NT2/D1 (cell line): ENCODE data around the gene PPP4R2.
"Not testable (repeated sequence)": the region's sequence is repeated elsewhere in the genome, so short reads cannot be mapped to it uniquely, and the experiment has no call there.

Experiments used
- DNase-seq: peaks from one replicate; pipeline ENCODE4 v3.0.0-alpha.2; 2011; ENCODE audit warnings: low read depth, low spot score
- H3K27me3 ChIP-seq: 2 replicates; pipeline ENCODE4 v1.6.0; 2011; ENCODE audit warnings: mild to moderate bottlenecking; ENCODE audit not compliant: insufficient read length, insufficient read depth
- H3K36me3 ChIP-seq: 2 replicates; pipeline ENCODE4 v1.6.1; 2011; ENCODE audit warnings: mild to moderate bottlenecking, low read length, mixed read lengths; ENCODE audit not compliant: insufficient read depth, insufficient read length
- H3K4me1 ChIP-seq: 2 replicates; pipeline ENCODE4 v1.5.1; 2011; ENCODE audit not compliant: insufficient read depth, insufficient read length
- H3K4me3 ChIP-seq: 2 replicates; pipeline ENCODE4 v1.5.1; 2011; ENCODE audit warnings: low read depth; ENCODE audit not compliant: insufficient read length
- H3K9ac ChIP-seq: 2 replicates; pipeline ENCODE4 v1.6.0; 2011; ENCODE audit warnings: low read depth; ENCODE audit not compliant: insufficient read length
- H3K9me3 ChIP-seq: 2 replicates; pipeline ENCODE4 v1.5.1; 2011; ENCODE audit warnings: mild to moderate bottlenecking, low read length; ENCODE audit not compliant: insufficient read depth
- SUZ12 ChIP-seq: IDR thresholded peaks from 2 replicates; pipeline ENCODE4 v1.6.1; 2011; ENCODE audit not compliant: insufficient read length, insufficient read depth; ENCODE audit errors: extremely low read depth
- YY1 ChIP-seq: IDR thresholded peaks from 2 replicates; pipeline ENCODE4 v1.6.1; 2011; ENCODE audit not compliant: insufficient read length, insufficient read depth
- ZNF274 ChIP-seq: IDR thresholded peaks from 2 replicates; pipeline ENCODE4 v1.6.1; 2011; ENCODE audit warnings: mild to moderate bottlenecking, low read depth, low read length

The PPP4R2 gene

DNA sequence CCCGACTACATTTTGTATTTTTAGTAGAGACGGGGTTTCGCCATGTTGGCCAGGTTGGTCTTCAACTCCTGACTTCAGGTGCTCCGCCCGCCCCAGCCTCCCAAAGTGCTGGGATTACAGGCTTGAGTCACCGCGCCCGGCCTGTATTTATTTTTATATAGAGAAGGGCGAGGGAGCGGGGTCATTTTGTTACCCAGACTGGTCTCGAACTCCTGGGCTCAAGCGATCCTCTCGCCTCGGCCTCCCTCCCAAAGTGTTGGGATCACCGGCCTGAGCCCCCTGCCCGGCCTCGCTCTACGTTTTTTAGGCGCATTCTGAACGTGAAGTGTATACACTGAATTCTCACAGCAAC, 514 bp upstream of the PPP4R2 start:
- peak overlapping the region; percentile 72 for H3K4me3 ChIP-seq
- peaks cover 33% of the 10 kb centered on the region for H3K36me3 ChIP-seq
- no peak for DNase-seq
- H3K27me3 ChIP-seq = no peaks in the 10 kb centered on the region
- H3K9me3 ChIP-seq = no peaks in the 10 kb centered on the region
- peak overlapping the region; percentile 94 for H3K9ac ChIP-seq
- no peaks in the 10 kb centered on the region for H3K4me1 ChIP-seq
- TF ChIP-seq YY1 = no peak
- TF ChIP-seq ZNF274 = no peak
- TF ChIP-seq SUZ12 = no peak

DNA sequence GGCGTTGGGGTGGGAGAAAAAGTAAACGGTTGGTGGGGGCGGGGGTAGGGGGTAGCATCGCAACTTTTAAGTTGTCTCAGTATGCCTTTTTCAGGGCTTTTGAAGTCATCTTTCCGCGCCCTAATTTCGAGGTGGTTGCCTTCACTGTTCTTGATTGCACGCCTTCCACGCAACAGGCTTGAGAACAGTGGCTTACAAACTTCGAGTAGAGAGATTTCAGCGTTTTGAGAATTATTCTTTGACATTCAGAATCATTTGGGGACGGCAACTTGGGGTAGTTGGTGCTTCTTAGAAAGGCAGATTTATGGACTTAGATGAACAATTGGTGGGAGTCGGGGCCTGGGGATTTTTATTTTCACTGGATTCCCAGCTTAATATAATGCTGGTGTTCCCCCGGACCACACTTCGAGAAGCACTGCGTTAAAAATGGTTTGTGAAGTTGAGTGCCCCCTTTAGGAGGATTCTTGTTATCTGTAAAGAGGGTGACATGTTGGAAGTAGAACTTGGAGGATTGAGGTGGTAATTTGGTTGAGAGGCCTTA, 880 bp downstream of the PPP4R2 start:
- H3K27me3 ChIP-seq = no peaks in the 10 kb centered on the region
- peak overlapping the region; percentile 94 for H3K9ac ChIP-seq
- TF ChIP-seq SUZ12 = no peak
- no peak for TF ChIP-seq YY1
- no peak for TF ChIP-seq ZNF274
- no peaks in the 10 kb centered on the region for H3K4me1 ChIP-seq
- peak overlapping the region; percentile 72 for H3K4me3 ChIP-seq
- peak; percentile 43 for DNase-seq
- H3K9me3 ChIP-seq = no peaks in the 10 kb centered on the region
- peaks cover 46% of the 10 kb centered on the region for H3K36me3 ChIP-seq

DNA sequence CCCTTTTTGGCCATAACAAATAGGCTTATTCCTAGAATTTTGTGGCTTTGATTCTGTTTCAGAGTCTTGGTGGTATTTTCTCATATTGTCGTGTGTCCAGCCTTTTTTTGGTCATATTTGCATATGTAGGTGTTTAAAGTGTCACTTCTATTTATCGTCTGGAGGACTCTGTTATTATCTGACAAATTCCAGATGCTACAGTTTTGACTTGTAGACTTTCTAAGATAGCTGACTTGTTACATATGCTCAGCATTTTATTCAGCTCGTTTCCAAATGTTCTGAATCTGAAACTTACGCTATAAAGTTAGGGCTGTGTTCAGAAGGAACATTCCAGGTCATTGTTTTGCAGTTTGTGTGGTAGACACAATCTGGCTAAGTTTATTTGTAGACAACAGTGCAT, 1.9 kb downstream of the PPP4R2 start:
- no peaks in the 10 kb centered on the region for H3K27me3 ChIP-seq
- TF ChIP-seq YY1 (no peak), SUZ12 (no peak), ZNF274 (no peak)
- H3K9me3 ChIP-seq = no peaks in the 10 kb centered on the region
- no peaks in the 10 kb centered on the region for H3K4me1 ChIP-seq
- peak overlapping the region; percentile 74 for H3K9ac ChIP-seq
- peaks cover 54% of the 10 kb centered on the region for H3K36me3 ChIP-seq
- no peak for DNase-seq
- peak overlapping the region; percentile 72 for H3K4me3 ChIP-seq

DNA sequence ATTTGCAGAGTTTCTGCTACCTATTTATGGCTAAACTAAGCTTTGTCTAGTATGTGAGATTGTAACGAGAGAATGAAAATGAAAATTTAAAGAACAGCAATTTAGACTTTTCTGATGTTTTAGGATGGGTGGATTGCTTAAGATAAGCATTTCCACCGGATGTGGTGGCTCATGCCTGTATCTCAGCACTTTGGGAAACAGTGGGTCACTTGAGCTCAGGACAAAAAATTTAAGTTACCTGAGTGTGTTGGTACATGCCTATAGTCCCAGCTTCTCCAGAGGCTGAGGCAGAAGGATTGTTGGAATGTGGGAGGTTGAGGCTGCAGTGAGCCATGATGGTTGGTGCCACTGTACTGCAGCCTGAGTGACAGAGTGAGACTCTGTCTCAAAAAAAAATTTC, 3.3 kb downstream of the PPP4R2 start:
- H3K27me3 ChIP-seq = no peaks in the 10 kb centered on the region
- no peak for DNase-seq
- peak overlapping the region; percentile 15 for H3K9ac ChIP-seq
- no peaks in the 10 kb centered on the region for H3K9me3 ChIP-seq
- no peak overlapping the region for H3K4me3 ChIP-seq
- no peak for TF ChIP-seq ZNF274
- TF ChIP-seq YY1 = no peak
- TF ChIP-seq SUZ12 = no peak
- peaks cover 68% of the 10 kb centered on the region for H3K36me3 ChIP-seq
- H3K4me1 ChIP-seq = no peaks in the 10 kb centered on the region

DNA sequence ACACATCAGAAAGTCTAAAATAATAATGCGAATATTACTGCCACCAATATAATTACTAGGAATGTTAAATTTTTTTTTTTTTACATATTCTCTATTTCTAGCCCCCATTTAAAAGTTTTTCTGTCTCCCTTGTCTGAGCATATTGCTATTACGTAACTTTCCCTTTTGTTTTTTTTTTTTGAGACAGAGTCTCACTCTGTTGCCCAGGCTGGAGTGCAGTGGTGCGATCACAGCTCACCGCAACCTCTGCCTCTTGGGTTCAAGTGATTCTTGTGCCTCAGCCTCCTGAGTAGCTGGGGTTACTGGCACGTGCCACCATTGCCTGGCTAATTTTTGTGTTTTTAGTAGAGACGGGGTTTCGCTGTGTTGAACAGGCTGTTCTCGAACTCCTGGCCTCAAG, 6.4 kb downstream of the PPP4R2 start:
- not testable (repeated sequence) for H3K4me3 ChIP-seq, H3K27me3 ChIP-seq, DNase-seq, H3K9ac ChIP-seq, H3K4me1 ChIP-seq, H3K9me3 ChIP-seq
- peaks cover 90% of the 10 kb centered on the region for H3K36me3 ChIP-seq

DNA sequence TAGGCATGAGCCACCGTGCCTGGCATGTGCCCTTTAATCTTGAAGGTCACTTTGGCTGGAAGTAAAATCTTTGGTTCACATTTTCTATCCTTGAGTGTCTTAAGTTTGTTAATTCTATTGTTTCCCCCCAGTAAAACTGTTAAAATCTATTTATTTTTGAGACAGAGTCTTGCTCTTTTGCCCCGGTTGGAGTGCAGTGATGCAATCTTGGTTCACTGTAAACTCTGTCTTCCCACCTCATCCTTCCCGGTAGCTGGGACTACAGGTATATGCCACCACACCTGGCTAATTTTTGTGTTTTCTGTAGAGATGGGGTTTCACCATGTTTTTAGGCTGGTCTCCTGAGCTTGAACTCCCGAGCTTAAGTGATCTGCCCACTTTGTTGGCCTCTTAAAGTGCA, 7.7 kb downstream of the PPP4R2 start:
- TF ChIP-seq ZNF274 = no peak
- no peak for TF ChIP-seq YY1
- TF ChIP-seq SUZ12 = no peak
- Histone ChIP-seq H3K4me3 (no peak overlapping the region), H3K27me3 (no peaks in the 10 kb centered on the region), H3K4me1 (no peaks in the 10 kb centered on the region), H3K9me3 (no peaks in the 10 kb centered on the region), H3K9ac (no peak overlapping the region), H3K36me3 (peaks cover 84% of the 10 kb centered on the region)
- no peak for DNase-seq

DNA sequence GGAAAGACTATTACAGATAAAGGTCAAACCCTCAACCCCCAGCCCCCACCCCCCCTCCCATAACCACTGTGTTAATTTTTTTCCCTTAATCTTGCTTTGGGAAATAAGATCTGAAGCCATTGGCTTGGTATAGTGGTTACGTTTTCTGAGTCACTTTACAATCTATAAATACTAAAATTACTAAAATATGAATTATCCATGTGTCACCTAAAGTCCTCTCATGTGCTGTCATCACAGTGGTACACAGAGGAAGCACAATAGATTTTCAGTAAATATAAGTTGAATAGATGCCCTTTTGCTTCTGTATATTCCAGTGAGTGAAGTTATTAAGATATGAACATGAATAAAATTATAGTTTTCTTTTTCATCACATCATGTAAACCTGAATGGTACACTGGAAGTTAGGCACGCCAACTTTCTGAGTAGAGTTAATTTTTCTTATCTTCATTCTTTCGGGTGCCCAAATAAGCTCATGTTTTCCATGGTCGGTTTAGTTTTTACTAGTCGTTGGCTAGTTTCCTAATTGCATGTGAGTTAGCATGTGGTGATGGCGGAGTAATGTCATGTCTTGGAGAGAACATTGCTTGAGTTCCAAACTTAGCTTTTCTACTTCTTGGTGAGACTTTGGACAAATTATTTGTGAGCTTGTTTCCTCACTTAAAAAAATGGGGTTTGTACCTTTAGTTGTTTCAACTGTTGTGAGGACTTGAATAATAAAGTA, 11.5 kb downstream of the PPP4R2 start:
- peaks cover 54% of the 10 kb centered on the region for H3K36me3 ChIP-seq
- no peak for DNase-seq

More for the DNA sequence above, 11.5 kb downstream of the PPP4R2 start:
- Histone ChIP-seq H3K4me1 (no peaks in the 10 kb centered on the region), H3K4me3 (no peak overlapping the region), H3K9ac (no peak overlapping the region), H3K27me3 (no peaks in the 10 kb centered on the region), H3K9me3 (no peaks in the 10 kb centered on the region)
- TF ChIP-seq SUZ12 = no peak
- no peak for TF ChIP-seq ZNF274
- TF ChIP-seq YY1 = no peak
